Measurements from ENCODE around the gene SCGB3A1. TPM values are rescaled to one million over a fixed set of nuclear protein-coding genes. Genes with fewer than 3 reads are reported as not detected.

Gene SCGB3A1
- not detected for total RNA-seq

DNA sequence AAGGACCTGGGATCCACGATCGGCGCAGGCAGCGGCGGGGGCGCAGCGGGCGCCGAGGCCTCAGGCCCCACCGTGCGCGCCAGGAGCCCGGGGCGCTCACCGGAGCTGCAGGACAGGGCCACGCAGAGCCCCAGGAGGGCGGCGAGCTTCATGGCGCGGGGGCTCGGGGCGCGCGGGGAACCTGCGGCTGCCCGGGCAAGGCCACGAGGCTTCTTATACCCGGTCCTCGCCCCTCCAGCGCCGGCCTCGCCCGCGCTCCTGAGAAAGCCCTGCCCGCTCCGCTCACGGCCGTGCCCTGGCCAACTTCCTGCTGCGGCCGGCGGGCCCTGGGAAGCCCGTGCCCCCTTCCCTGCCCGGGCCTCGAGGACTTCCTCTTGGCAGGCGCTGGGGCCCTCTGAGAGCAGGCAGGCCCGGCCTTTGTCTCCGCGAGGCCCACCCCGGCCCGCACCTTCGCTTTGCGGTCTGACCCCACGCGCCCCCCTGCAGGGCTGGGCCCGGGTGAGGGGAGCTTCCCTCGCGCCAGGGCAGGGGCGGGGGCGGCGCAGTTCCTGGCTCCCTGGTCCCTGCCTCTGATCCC lies at the start of gene SCGB3A1:
TSS of gene SCGB3A1 (minus strand) at position 189 of the 577 bp plus-strand sequence. CDS start at position 152, 37 bp downstream.
- no peak for DNase-seq (ENCODE audit: low spot score in 2 of 2)
- FAIRE-seq = no peak

GRCh38 chr5:180640611-180640860 lies 49.2 kb upstream of the SCGB3A1 start:
- no peak for DNase-seq (ENCODE audit: low spot score in 2 of 2)
- FAIRE-seq = no peak

- DNase-seq (ENCODE audit: low spot score in 2 of 2) (no peak), FAIRE-seq (no peak)
Measured at GRCh38 chr5:180639741-180640610, 48.7 kb upstream of the SCGB3A1 start.

DNA sequence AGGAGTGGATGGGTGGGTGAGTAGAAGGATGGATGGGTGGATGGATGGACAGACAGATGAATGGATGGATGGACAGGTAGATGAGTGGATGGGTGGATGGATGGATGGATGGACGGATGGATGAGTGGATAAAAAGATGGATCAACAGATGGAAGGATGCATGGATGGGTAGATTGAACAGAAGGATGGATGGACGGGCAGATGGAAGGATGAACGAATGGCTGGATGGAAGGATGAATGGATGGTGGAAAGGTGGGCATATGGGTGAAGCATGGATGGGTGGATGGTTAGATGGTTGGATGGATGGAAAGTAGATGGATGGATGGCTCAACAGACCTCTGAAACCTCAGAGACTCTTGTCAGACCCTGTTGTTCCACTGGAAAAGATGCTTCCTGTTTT lies 48.0 kb upstream of the SCGB3A1 start:
- FAIRE-seq (no peak), DNase-seq (ENCODE audit: low spot score in 2 of 2) (no peak)

GRCh38 chr5:180637962-180638680 lies 46.8 kb upstream of the SCGB3A1 start:
- no peak for DNase-seq (ENCODE audit: low spot score in 2 of 2)
- no peak for FAIRE-seq

DNA sequence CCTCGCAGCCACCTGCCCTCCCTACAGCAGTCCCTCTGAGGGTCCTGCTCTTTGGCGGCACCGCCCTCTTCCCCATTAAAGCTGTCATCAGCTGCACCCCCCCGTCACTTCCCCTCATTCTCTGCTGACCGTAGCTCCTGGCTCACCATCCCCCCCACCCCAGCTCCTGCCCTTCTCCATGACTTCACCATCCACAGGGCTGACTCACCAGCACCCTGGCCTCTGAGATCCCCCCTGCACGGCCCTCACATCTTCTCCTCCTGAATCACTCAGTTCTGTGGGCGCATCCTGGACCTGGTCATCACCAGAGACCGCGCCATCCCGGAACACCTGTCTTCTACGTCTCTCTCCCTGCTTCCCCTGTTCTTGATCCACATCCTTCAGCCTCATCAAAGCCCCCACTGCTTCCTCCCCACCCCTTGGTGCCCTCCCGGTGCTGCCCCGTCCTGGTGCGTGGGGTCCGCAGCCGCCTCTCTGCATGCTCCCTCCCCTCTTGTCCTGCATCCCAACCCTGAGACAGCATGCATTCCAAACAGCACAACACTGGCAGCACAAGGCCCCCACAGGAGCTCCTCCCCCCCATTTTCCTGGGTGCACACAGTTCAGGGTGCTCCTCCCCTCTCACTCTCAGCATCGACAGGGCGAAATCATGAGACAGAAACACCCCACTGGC lies 45.2 kb upstream of the SCGB3A1 start:
- no peak for FAIRE-seq
- DNase-seq (ENCODE audit: low spot score in 2 of 2) = no peak

- FAIRE-seq (no peak), DNase-seq (ENCODE audit: low spot score in 2 of 2) (no peak)
Measured at GRCh38 chr5:180636016-180636402, 44.7 kb upstream of the SCGB3A1 start.

- FAIRE-seq (no peak), DNase-seq (ENCODE audit: low spot score in 2 of 2) (no peak)
Measured at GRCh38 chr5:180633283-180634177, 42.2 kb upstream of the SCGB3A1 start.

- DNase-seq (ENCODE audit: low spot score in 2 of 2) = no peak
- no peak for FAIRE-seq
Measured at GRCh38 chr5:180632768-180633167, 41.5 kb upstream of the SCGB3A1 start.

- FAIRE-seq = no peak
- no peak for DNase-seq (ENCODE audit: low spot score in 2 of 2)
Measured at GRCh38 chr5:180631549-180632383, 40.5 kb upstream of the SCGB3A1 start.

DNA sequence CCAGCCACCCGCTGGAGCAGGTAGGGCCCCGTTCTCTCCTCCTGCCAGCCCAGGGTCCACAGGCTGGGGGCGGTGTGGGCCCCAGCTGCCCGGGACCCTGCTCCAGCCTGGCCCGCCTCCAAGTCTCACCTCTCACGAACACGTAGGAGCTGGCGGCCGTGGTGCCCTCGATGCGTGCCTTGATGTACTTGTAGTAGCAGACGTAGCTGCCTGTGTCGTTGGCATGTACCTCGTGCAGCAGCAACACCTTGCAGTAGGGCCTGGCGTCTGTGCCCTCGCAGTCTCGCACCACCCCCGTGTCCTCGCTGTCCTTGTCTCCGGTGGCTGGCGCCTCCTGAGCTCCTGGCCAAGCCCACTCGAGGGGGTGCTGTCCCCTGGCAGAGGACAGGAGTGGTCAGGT lies 39.1 kb upstream of the SCGB3A1 start:
- FAIRE-seq = no peak

GRCh38 chr5:180629831-180630382 lies 38.6 kb upstream of the SCGB3A1 start:
- FAIRE-seq (no peak), DNase-seq (ENCODE audit: low spot score in 2 of 2) (no peak)

More for the DNA sequence above, 39.1 kb upstream of the SCGB3A1 start:
- DNase-seq (ENCODE audit: low spot score in 2 of 2) = no peak

- FAIRE-seq (no peak), DNase-seq (ENCODE audit: low spot score in 2 of 2) (no peak)
Measured at GRCh38 chr5:180628827-180629750, 37.8 kb upstream of the SCGB3A1 start.

DNA sequence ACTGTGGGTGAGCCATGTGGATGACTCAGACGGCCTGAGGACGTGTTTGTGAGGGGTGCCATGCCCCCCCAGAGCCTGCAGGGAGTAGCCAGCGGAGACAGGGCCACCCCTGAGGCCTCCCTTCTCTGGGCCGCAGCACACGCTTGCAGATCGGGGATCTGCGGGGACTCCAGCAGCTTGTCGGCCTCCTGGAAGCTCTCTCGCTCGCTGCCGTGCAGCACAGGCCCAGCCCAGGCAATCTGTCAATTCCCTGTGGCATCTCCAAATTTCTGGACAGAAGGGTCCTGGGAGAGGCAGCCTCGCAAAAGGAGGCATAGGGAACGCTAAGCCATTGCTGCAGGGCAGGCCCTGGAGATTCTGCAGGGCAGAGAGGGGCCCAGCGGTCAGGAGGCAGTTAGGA lies 36.9 kb upstream of the SCGB3A1 start:
- DNase-seq (ENCODE audit: low spot score in 2 of 2) (no peak), FAIRE-seq (no peak)

DNA sequence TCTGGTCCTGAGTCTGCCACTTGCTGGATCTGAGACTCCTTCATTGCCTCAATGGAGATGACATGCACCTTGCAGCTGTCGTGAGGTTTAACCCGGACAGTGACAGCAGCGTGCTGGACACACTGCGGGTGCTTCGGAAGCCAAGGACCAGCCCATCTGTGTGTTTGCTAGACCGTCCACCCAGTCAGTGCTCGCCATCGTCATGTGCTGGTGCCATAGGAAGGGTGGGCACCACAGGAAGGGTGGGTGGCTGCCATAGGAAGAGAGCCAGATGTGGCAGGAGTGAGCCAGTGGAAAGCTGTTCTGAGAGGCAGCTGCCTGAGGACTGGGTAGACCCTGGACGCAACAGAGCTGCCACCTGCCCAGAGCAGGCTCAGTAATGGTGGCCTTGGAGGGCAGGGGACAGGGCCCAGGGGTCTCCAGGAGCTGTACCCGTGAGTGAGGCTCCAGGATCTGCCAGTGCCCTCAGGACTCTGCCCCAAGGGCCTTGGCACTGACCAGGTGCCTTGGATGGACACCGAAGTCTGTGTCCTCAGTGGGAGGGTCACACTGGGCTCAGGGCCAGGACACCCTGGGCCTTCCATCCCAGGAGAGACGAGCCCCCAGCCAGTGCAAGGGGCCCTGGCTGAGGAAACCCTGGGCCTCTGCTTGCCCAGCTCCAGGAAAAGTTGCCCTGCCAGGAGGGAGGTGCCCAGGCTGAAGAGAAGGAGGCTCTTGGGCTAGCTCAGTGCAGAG lies 36.3 kb upstream of the SCGB3A1 start:
- DNase-seq (ENCODE audit: low spot score in 2 of 2) = no peak

GRCh38 chr5:180626661-180627385 lies 35.5 kb upstream of the SCGB3A1 start:
- DNase-seq (ENCODE audit: low spot score in 2 of 2) = no peak
- no peak for FAIRE-seq

More for the DNA sequence above, 36.3 kb upstream of the SCGB3A1 start:
- FAIRE-seq = no peak
